Activated CD4-positive, CD25-positive, alpha-beta regulatory T cell (primary cell): Measurements from ENCODE around the gene GPRIN3.

Source experiments
- DNase-seq, 4 experiments: peaks; one replicate each; lab custom pipeline; 2025; lab: John Stamatoyannopoulos, UW

Gene GPRIN3

GRCh38 chr4:89307446-89308160 lies at the start of gene GPRIN3:
GPRIN3 (minus strand) TSS chr4:89307800; CDS start chr4:89250110, 57,690 bp downstream.
- peak; percentile 19 to 55 (median 36) for DNase-seq

- DNase-seq = no peak
Measured at GRCh38 chr4:89357340-89357739, 49.7 kb upstream of the GPRIN3 start.

GRCh38 chr4:89356086-89356485 lies 48.5 kb upstream of the GPRIN3 start:
- DNase-seq = no peak

- no peak for DNase-seq
Measured at GRCh38 chr4:89353514-89353913, 45.9 kb upstream of the GPRIN3 start.

GRCh38 chr4:89352541-89352940 lies 44.9 kb upstream of the GPRIN3 start:
- no peak for DNase-seq

- DNase-seq = no peak
Measured at GRCh38 chr4:89351201-89351600, 43.6 kb upstream of the GPRIN3 start.

- no peak for DNase-seq
Measured at GRCh38 chr4:89347363-89348025, 39.9 kb upstream of the GPRIN3 start.

- DNase-seq = no peak
Measured at GRCh38 chr4:89344571-89344970, 37.0 kb upstream of the GPRIN3 start.

- no peak for DNase-seq
Measured at GRCh38 chr4:89338206-89338605, 30.6 kb upstream of the GPRIN3 start.

- no peak for DNase-seq
Measured at GRCh38 chr4:89337681-89338080, 30.1 kb upstream of the GPRIN3 start.

GRCh38 chr4:89336818-89337420 lies 29.3 kb upstream of the GPRIN3 start:
- no peak for DNase-seq

GRCh38 chr4:89334830-89335229 lies 27.2 kb upstream of the GPRIN3 start:
- no peak for DNase-seq

GRCh38 chr4:89334311-89334710 lies 26.7 kb upstream of the GPRIN3 start:
- no peak for DNase-seq

GRCh38 chr4:89331686-89332544 lies 24.3 kb upstream of the GPRIN3 start:
- no peak for DNase-seq

GRCh38 chr4:89331197-89331596 lies 23.6 kb upstream of the GPRIN3 start:
- no peak for DNase-seq

- DNase-seq = no peak
Measured at GRCh38 chr4:89329280-89329679, 21.7 kb upstream of the GPRIN3 start.

- no peak for DNase-seq
Measured at GRCh38 chr4:89324671-89325070, 17.1 kb upstream of the GPRIN3 start.

GRCh38 chr4:89322671-89323070 lies 15.1 kb upstream of the GPRIN3 start:
- DNase-seq = no peak

GRCh38 chr4:89319756-89320155 lies 12.2 kb upstream of the GPRIN3 start:
- no peak for DNase-seq

- DNase-seq = no peak
Measured at GRCh38 chr4:89316931-89317366, 9.3 kb upstream of the GPRIN3 start.

GRCh38 chr4:89316211-89316610 lies 8.6 kb upstream of the GPRIN3 start:
- no peak for DNase-seq

- DNase-seq = no peak
Measured at GRCh38 chr4:89314291-89314690, 6.7 kb upstream of the GPRIN3 start.
